HG02885 (cell line): ENCODE results near the gene TTC22.
"Not testable (repeated sequence)": the region's sequence is repeated elsewhere in the genome, so short reads cannot be mapped to it uniquely, and the experiment has no call there.

Source experiments
- ATAC-seq: cut with Tn5 transposase; IDR thresholded peaks from one replicate; pipeline ENCODE4 v1.9.1; 2021; ENCODE audit warnings: mild to moderate bottlenecking; ENCODE audit not compliant: unreplicated experiment, poor library complexity

Gene TTC22

GRCh38 chr1:54792686-54793282 lies 8.3 kb downstream of the TTC22 start:
- ATAC-seq, result no peak

DNA sequence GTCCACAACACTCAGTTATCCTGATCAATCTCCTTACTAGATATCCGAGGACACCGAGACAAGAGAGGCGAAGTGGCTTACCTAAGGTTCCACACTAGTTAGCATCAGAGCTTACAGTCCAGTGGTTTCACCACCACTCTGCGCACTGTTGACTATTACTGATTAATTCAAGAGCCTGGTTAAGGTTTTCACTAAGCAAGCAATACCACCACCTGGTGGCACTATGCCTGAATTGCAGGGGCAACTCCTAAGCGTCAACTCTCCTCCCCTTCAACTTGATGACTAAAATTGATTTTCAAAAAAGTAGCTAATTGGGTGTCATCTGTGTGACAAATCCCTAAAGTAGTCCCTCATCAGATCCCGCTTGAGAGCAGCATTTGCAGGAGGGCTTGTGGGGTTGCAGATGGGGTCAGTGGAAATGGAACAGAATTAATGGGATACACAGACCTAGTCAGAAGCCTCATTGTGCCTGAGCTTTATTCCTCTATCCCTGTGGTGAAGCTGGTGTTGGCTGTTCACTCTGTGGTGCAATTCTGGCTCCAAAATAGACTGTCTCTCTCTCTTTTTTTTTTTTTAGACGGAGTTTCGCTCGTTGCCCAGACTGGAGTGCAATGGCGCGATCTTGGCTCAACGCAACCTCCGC lies 9.1 kb downstream of the TTC22 start:
- no peak for ATAC-seq

GRCh38 chr1:54788459-54788858 lies 12.7 kb downstream of the TTC22 start:
- no peak for ATAC-seq

GRCh38 chr1:54787604-54788003 lies 13.5 kb downstream of the TTC22 start:
- no peak for ATAC-seq

- no peak for ATAC-seq
These were observed 14.3 kb downstream of the TTC22 start for GRCh38 chr1:54786778-54787177.

DNA sequence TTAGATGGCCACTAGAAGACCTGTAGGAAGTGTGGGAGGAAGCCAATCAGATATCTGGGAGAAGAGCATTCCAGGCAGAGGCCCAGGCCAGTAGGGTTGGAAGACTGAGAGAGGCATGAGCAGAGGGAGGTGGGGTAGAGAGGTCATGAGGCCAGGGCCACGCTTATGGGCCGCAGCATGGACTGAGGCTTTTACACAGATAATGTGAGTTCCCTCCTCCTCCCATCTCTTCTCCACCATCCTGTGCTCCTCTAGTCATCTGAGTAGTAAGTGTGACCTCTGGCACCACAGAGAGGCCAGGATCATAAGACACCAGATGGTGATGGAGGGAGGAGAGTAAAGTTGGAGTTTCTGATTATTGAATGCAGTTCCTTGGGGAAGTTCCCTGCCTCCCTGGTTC lies 17.1 kb downstream of the TTC22 start:
- no peak for ATAC-seq

- ATAC-seq, result no peak
These were observed 18.5 kb downstream of the TTC22 start for GRCh38 chr1:54782588-54782987.

GRCh38 chr1:54782156-54782555 lies 19.0 kb downstream of the TTC22 start:
- no peak for ATAC-seq

GRCh38 chr1:54781023-54781723 lies 19.9 kb downstream of the TTC22 start:
- ATAC-seq, result no peak

- no peak for ATAC-seq
These were observed 23.7 kb downstream of the TTC22 start for GRCh38 chr1:54777431-54777830.

GRCh38 chr1:54777011-54777410 lies 24.1 kb downstream of the TTC22 start:
- no peak for ATAC-seq

- not testable (repeated sequence) for ATAC-seq
These were observed 25.0 kb downstream of the TTC22 start for GRCh38 chr1:54775828-54776721.

DNA sequence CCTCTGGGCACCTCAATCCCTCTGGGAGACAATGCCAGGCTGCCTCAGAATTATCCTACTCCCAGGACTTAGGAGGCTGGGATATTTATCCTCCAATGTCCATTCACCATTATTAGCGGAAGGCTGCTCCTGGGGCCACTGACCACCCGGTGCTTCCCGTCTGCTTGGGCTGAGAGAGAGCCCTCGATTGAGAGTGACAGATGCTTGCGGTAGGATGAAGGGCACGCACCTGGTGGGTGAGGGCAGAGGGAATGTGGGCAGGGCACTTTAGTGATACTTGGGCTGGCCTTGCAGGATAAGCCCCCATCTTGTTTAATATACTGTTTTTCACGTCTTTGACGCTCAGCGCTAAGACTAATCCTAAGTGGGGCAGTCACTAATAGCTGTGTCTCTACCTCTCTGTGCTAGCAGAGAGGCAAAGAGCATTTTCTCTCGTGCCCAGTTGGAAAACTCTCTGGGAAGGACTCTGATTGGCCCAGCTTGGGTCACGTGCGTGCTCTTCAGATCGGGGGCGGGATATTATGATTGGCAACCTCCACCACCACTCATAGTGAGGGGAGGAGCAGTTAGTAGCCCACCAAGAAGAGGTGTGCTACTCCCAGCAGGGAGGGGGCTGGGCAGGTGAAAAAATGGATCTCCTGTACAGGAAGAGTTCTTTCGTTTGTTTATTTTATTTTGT lies 26.2 kb downstream of the TTC22 start:
- no peak for ATAC-seq

DNA sequence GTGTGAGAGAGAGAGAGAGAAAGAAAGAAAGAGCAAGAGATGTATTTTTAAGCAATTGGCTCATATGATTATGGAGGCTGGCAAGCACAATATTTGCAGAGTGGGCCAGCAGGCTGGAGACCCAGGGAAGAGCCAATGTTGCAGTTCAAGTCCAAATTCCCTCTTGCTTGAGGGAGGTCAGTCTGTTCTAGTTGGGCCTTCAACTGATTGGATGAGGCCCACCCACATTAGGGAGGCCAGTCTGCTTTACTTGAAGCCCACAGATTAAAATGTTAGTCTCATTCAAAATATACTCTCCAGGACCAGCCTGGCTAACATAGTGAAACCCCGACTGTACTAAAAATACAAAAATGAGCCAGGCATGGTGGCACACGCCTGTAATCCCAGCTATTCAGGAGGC lies 28.2 kb downstream of the TTC22 start:
- ATAC-seq, result no peak

GRCh38 chr1:54768093-54768492 lies 33.0 kb downstream of the TTC22 start:
- no peak for ATAC-seq

- ATAC-seq, result no peak
These were observed 33.6 kb downstream of the TTC22 start for GRCh38 chr1:54767526-54767925.

DNA sequence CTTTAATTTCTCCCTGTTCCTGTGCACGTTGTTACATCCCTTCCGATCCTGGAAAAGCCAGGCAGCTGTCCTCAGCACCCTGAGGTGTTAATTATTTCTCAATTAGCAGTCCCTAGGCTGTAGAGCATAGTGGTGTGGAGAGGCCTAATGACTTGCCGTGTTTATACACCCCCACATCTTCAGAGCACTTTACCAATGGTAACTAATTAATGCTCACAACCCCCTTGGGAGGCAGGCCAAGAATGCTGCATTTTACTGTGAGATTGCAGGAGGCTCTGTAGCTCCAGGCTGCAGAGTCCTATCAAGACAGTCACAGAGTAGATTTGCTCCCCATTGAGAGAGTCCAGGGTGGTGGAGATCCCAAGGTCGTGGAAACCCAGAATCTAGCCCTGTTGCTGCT lies 34.4 kb downstream of the TTC22 start:
- no peak for ATAC-seq

- ATAC-seq, result peak; percentile 11
These were observed 36.1 kb downstream of the TTC22 start for GRCh38 chr1:54764922-54765561.

DNA sequence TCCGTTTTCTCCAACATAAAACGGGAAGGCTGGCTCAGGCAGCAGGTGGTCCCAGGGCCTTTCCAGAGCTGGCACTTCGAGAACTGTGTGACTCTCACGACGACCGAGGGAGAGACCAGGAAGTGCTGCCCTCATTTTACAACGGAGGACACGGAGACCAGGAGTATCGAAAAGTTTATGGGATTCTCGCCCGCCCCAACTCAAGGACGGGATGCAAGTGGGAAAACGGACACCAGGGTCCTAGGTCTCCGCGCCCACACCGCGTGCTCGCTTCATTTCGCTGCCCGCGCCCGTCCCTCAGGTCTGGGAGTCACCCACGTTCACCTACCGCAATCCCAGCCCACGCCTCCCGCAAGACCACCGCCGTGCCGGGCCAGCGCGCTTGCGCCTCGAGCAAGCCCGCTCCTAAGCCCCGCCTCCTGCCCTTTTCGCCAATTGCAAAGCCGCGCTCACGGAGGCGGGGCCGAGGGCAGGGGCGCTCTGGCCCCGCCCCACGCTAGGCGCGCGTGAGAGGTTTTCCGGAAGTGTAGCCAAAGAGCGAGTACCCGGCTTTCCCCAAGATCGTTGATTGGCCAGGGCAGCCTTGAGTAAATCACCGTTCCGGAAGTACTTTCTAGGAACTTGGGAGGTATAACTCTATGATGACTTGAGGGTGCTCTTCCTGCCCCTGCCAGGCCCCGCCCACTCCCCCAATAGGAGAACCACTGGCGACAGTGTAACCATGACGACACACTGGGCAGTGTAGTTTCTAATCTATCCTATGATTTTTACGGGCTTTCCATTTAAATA lies 36.8 kb downstream of the TTC22 start, which contains the start of gene PARS2:
Gene PARS2 (minus strand): TSS at position 391 of the 789 bp plus-strand sequence. CDS start 5,362 bp downstream, outside the sequence.
- ATAC-seq, result peak; percentile 95
